ENCODE results near the gene APBA2.

GRCh38 chr15:29090617-29091466 is 205.1 kb downstream of the APBA2 start:
- TF ChIP-seq, protein P1, sequence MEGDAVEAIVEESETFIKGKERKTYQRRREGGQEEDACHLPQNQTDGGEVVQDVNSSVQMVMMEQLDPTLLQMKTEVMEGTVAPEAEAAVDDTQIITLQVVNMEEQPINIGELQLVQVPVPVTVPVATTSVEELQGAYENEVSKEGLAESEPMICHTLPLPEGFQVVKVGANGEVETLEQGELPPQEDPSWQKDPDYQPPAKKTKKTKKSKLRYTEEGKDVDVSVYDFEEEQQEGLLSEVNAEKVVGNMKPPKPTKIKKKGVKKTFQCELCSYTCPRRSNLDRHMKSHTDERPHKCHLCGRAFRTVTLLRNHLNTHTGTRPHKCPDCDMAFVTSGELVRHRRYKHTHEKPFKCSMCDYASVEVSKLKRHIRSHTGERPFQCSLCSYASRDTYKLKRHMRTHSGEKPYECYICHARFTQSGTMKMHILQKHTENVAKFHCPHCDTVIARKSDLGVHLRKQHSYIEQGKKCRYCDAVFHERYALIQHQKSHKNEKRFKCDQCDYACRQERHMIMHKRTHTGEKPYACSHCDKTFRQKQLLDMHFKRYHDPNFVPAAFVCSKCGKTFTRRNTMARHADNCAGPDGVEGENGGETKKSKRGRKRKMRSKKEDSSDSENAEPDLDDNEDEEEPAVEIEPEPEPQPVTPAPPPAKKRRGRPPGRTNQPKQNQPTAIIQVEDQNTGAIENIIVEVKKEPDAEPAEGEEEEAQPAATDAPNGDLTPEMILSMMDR (IDR thresholded peaks at IDR 0.05) = peak in 1 of 4 experiments; percentile 39
- TF ChIP-seq POLR2A (IDR thresholded peaks at IDR 0.05) = no peak
- TF ChIP-seq EP300 (IDR thresholded peaks at IDR 0.05) = no peak
- no peak for TF ChIP-seq POLR2AphosphoS5 (IDR thresholded peaks at IDR 0.05)

Data from sigmoid colon (tissue), 4 donors.